ENCODE data around the gene COL27A1. TPM values are rescaled to one million over a fixed set of nuclear protein-coding genes. Genes with fewer than 3 reads are reported as not detected.
A peak's percentile ranks its signal among the peaks of the same experiment; 100 is the strongest.

The COL27A1 gene
- total and polyA plus RNA-seq, 4 donors: 10.9 to 25.6 (median 17.4) TPM

GRCh38 chr9:114130141-114130540, 25.2 kb upstream of the COL27A1 start:
- WGBS, 2 donors: 75 to 91% methylated on average over 7 of the region's 7 CpGs
- no peak for TF ChIP-seq CTCF (IDR thresholded peaks at IDR 0.05; ENCODE audit: control extremely low read depth, extremely low read depth)
- Histone ChIP-seq H3K36me3 (ENCODE audit: control insufficient read depth in 4 of 4, insufficient read depth in 4 of 4, low read length in 4 of 4) (no peaks in the 10 kb centered on the region), H3K4me3 (no peak overlapping the region), H3K27me3 (ENCODE audit: control insufficient read depth in 3 of 3, insufficient read depth in 3 of 3, low read length in 2 of 3) (no peaks in the 10 kb centered on the region), H3K9me3 (ENCODE audit: control insufficient read depth in 4 of 4, insufficient read depth in 3 of 4, low read length in 3 of 4) (peaks cover 0 to 10% (median 1%) of the 10 kb centered on the region in 4 donors), H3K4me1 (ENCODE audit: control insufficient read depth in 5 of 5, insufficient read depth in 5 of 5, low read length in 5 of 5) (peaks cover 0 to 22% (median 4%) of the 10 kb centered on the region in 5 donors), H3K9ac (ENCODE audit: insufficient read depth in 1 of 2, low read length in 2 of 2) (no peak overlapping the region), H3K27ac (ENCODE audit: low read depth in 1 of 2, low read length in 1 of 2) (no peak overlapping the region)
- DNase-seq (no peak), ATAC-seq (ENCODE audit: insufficient read depth, low FRiP score) (no peak)

- peaks cover 0 to 10% (median 1%) of the 10 kb centered on the region in 4 donors for H3K9me3 ChIP-seq (ENCODE audit: control insufficient read depth in 4 of 4, insufficient read depth in 3 of 4, low read length in 3 of 4)
- WGBS, 2 donors: 82 to 88% methylated on average over 4 of the region's 4 CpGs
- H3K9ac ChIP-seq (ENCODE audit: insufficient read depth in 1 of 2, low read length in 2 of 2): no peak overlapping the region
- DNase-seq: peak in 1 of 3 donors; percentile 80
- H3K4me3 ChIP-seq: no peak overlapping the region
- peaks cover 0 to 22% (median 4%) of the 10 kb centered on the region in 5 donors for H3K4me1 ChIP-seq (ENCODE audit: control insufficient read depth in 5 of 5, insufficient read depth in 5 of 5, low read length in 5 of 5)
- H3K27ac ChIP-seq (ENCODE audit: low read depth in 1 of 2, low read length in 1 of 2): no peak overlapping the region
- no peak for ATAC-seq (ENCODE audit: insufficient read depth, low FRiP score)
- no peaks in the 10 kb centered on the region for H3K36me3 ChIP-seq (ENCODE audit: control insufficient read depth in 4 of 4, insufficient read depth in 4 of 4, low read length in 4 of 4)
- TF ChIP-seq CTCF (IDR thresholded peaks at IDR 0.05; ENCODE audit: control extremely low read depth, extremely low read depth): no peak
- H3K27me3 ChIP-seq (ENCODE audit: control insufficient read depth in 3 of 3, insufficient read depth in 3 of 3, low read length in 2 of 3): no peaks in the 10 kb centered on the region
Observed at GRCh38 chr9:114130624-114131277, 24.6 kb upstream of the COL27A1 start.

GRCh38 chr9:114131808-114132549, 23.4 kb upstream of the COL27A1 start:
- TF ChIP-seq CTCF (IDR thresholded peaks at IDR 0.05; ENCODE audit: control extremely low read depth, extremely low read depth): no peak
- H3K27ac ChIP-seq (ENCODE audit: low read depth in 1 of 2, low read length in 1 of 2): no peak overlapping the region
- peaks cover 0 to 22% (median 4%) of the 10 kb centered on the region in 5 donors for H3K4me1 ChIP-seq (ENCODE audit: control insufficient read depth in 5 of 5, insufficient read depth in 5 of 5, low read length in 5 of 5)
- no peak overlapping the region for H3K4me3 ChIP-seq
- no peak overlapping the region for H3K9ac ChIP-seq (ENCODE audit: insufficient read depth in 1 of 2, low read length in 2 of 2)
- no peaks in the 10 kb centered on the region for H3K27me3 ChIP-seq (ENCODE audit: control insufficient read depth in 3 of 3, insufficient read depth in 3 of 3, low read length in 2 of 3)
- H3K36me3 ChIP-seq (ENCODE audit: control insufficient read depth in 4 of 4, insufficient read depth in 4 of 4, low read length in 4 of 4): no peaks in the 10 kb centered on the region
- DNase-seq: peak in 2 of 3 donors; percentile 53 to 65
- ATAC-seq (ENCODE audit: insufficient read depth, low FRiP score): no peak
- WGBS, 2 donors: 81 to 82% methylated on average over 10 of the region's 10 CpGs
- H3K9me3 ChIP-seq (ENCODE audit: control insufficient read depth in 4 of 4, insufficient read depth in 3 of 4, low read length in 3 of 4): peaks cover 0 to 10% (median 1%) of the 10 kb centered on the region in 4 donors

All from lung (tissue), 12 donors.